CD4-positive, CD25-positive, alpha-beta regulatory T cell (primary cell): ENCODE results near the gene DTNB. TPM values are rescaled to one million over a fixed set of nuclear protein-coding genes. Genes with fewer than 3 reads are reported as not detected.
A peak's percentile ranks its signal among the peaks of the same experiment; 100 is the strongest.
"Not testable (repeated sequence)": the region's sequence is repeated elsewhere in the genome, so short reads cannot be mapped to it uniquely, and the experiment has no call there.

Source experiments
- ATAC-seq, 2 donors: fragments of 150-1000 bp; cut with Tn5 transposase; one replicate each; pipeline ENCODE4 v1.10.0; 2021; ENCODE audit warnings: low read depth in 2 of 2, moderate number of reproducible peaks in 2 of 2, moderate library complexity in 1 of 2
- DNase-seq, 3 donors: peaks; one replicate each; pipeline versions ENCODE4 v3.0.0 to v3.0.0-alpha.2; 2012 to 2022; ENCODE audit warnings: mixed read lengths in 1 of 3
- H3K27ac ChIP-seq: one replicate; pipeline ENCODE4 v1.7.0; 2013; ENCODE audit warnings: mild to moderate bottlenecking, low read length; ENCODE audit not compliant: insufficient read depth, poor library complexity, severe bottlenecking
- H3K27me3 ChIP-seq: one replicate; pipeline ENCODE4 v1.7.0; 2013; ENCODE audit warnings: low read length; ENCODE audit not compliant: control insufficient read depth, insufficient read depth
- H3K36me3 ChIP-seq: one replicate; pipeline ENCODE4 v1.7.0; 2013; ENCODE audit warnings: mild to moderate bottlenecking, low read length, moderate library complexity; ENCODE audit not compliant: control insufficient read depth, insufficient read depth
- H3K4me1 ChIP-seq: 2 replicates; pipeline ENCODE4 v1.7.0; 2013; ENCODE audit warnings: mild to moderate bottlenecking, low read length; ENCODE audit not compliant: insufficient read depth, control insufficient read depth, poor library complexity, severe bottlenecking
- H3K4me3 ChIP-seq: one replicate; pipeline ENCODE4 v1.7.0; 2013; ENCODE audit warnings: low read depth, mild to moderate bottlenecking, low read length, moderate library complexity
- H3K9me3 ChIP-seq, 2 experiments: 1 replicate in 1 of 2; 2 replicates in 1 of 2; pipeline ENCODE4 v1.7.0; 2013; ENCODE audit warnings: low read length in 2 of 2, mild to moderate bottlenecking in 1 of 2, moderate library complexity in 1 of 2; ENCODE audit not compliant: control insufficient read depth in 2 of 2
- H3K27ac Mint-ChIP-seq, 3 donors: one replicate each; pipeline ENCODE4 v1.8.0; 2020 to 2022; ENCODE audit warnings: mild to moderate bottlenecking in 3 of 3, mixed read lengths in 3 of 3, moderate library complexity in 2 of 3
- H3K27me3 Mint-ChIP-seq: one replicate; pipeline ENCODE4 v1.8.0; 2022; ENCODE audit warnings: mild to moderate bottlenecking, mixed read lengths
- H3K36me3 Mint-ChIP-seq: one replicate; pipeline ENCODE4 v1.8.0; 2020; ENCODE audit warnings: mixed read lengths
- H3K4me1 Mint-ChIP-seq, 4 donors: one replicate each; pipeline ENCODE4 v1.8.0; 2020 to 2022; ENCODE audit warnings: mixed read lengths in 4 of 4, mild to moderate bottlenecking in 1 of 4
- H3K4me3 Mint-ChIP-seq, 4 donors: one replicate each; pipeline ENCODE4 v1.8.0; 2020 to 2022; ENCODE audit warnings: mild to moderate bottlenecking in 4 of 4, mixed read lengths in 4 of 4, moderate library complexity in 3 of 4
- H3K9me3 Mint-ChIP-seq, 7 donors: one replicate each; pipeline ENCODE4 v1.8.0; 2020 to 2022; ENCODE audit warnings: mixed read lengths in 7 of 7, mild to moderate bottlenecking in 3 of 7, moderate library complexity in 2 of 7
- polyA plus RNA-seq, 4 donors: library from polyadenylated mRNA; unstranded; fragments of 300-500 nt; fragmentation: Illumina TruSeq; gene quantifications; one replicate each; pipeline ENCODE4 v1.2.3, GENCODE V29; 2021
- total RNA-seq: library from RNA; stranded (reverse); gene quantifications from one replicate; pipeline ENCODE4 v1.2.3, GENCODE V29; 2022

Gene DTNB
- total and polyA plus RNA-seq, 5 donors from 2014 or later: 11.5 to 50.1 (median 15.0) TPM

- peak overlapping the region in 1 of 3 donors; percentile 32 for H3K27ac Mint-ChIP-seq
- no peak for ATAC-seq
- no peaks in the 10 kb centered on the region for H3K36me3 ChIP-seq
- H3K36me3 Mint-ChIP-seq: peaks cover 20% of the 10 kb centered on the region
- no peak overlapping the region for H3K27ac ChIP-seq
- no peak overlapping the region for H3K4me3 Mint-ChIP-seq
- DNase-seq: no peak
- H3K27me3 Mint-ChIP-seq: no peaks in the 10 kb centered on the region
- H3K4me1 Mint-ChIP-seq: peaks cover 15 to 25% (median 17%) of the 10 kb centered on the region in 4 donors
- H3K4me1 ChIP-seq: peaks cover 3% of the 10 kb centered on the region
- H3K4me3 ChIP-seq: no peak overlapping the region
- no peaks in the 10 kb centered on the region for H3K27me3 ChIP-seq
- no peaks in the 10 kb centered on the region for H3K9me3 ChIP-seq
- peaks cover 0 to 3% (median 0%) of the 10 kb centered on the region in 7 donors for H3K9me3 Mint-ChIP-seq
These were observed 267.6 kb downstream of the DTNB start for GRCh38 chr2:25405611-25406295.

DNA sequence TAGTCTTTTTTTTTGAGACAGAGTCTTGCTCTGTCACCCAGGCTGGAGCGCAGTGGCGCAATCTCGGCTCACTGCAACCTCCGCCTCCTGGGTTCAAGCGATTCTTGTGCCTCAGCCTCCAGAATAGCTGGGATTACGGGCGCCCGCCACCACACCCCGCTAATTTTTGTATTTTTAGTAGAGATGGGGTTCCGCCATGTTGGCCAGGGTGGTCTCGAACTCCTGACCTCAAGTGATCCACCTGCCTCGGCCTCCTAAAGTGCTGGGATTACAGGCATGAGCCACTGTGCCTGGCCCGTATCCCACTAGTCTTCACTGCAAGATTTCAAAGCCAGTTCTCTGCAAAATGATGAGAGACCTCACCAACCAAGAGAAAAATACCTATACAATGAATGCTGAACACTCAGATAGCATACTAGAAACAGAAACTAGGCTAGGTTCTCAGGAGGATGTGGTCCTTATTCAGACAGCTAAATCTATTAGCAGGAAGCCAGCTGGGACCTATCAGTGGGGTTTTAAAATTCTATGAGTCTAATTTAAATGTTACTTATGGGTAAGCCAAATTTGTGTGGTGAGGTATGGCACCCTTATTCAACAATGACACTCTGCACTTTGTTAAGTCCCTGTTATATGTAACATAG, 270.1 kb downstream of the DTNB start:
- H3K36me3 Mint-ChIP-seq: peaks cover 20% of the 10 kb centered on the region
- H3K27me3 ChIP-seq, H3K9me3 ChIP-seq, H3K4me1 ChIP-seq, H3K27ac ChIP-seq, H3K27me3 Mint-ChIP-seq, H3K9me3 Mint-ChIP-seq, H3K4me3 ChIP-seq, H3K36me3 ChIP-seq: not testable (repeated sequence)
- H3K4me1 Mint-ChIP-seq: peaks cover 15 to 25% (median 19%) of the 10 kb centered on the region in 4 donors
- ATAC-seq (peak; percentile 77 to 82), DNase-seq (peak in 2 of 3 donors; percentile 41 to 82)
- peak overlapping the region; percentile 59 to 69 (median 67) for H3K27ac Mint-ChIP-seq
- peak overlapping the region in 2 of 4 donors; percentile 23 to 62 for H3K4me3 Mint-ChIP-seq

GRCh38 chr2:25402477-25402876, 270.9 kb downstream of the DTNB start:
- H3K9me3 Mint-ChIP-seq: peaks cover 0 to 3% (median 0%) of the 10 kb centered on the region in 7 donors
- no peak overlapping the region for H3K27ac ChIP-seq

GRCh38 chr2:25401307-25402026, 271.9 kb downstream of the DTNB start:
- DNase-seq (no peak), ATAC-seq (no peak)
- Histone ChIP-seq H3K27ac (no peak overlapping the region), H3K4me3 (no peak overlapping the region), H3K27me3 (no peaks in the 10 kb centered on the region), H3K4me1 (peaks cover 3% of the 10 kb centered on the region), H3K9me3 (no peaks in the 10 kb centered on the region), H3K36me3 (no peaks in the 10 kb centered on the region)
- H3K36me3 Mint-ChIP-seq: peaks cover 16% of the 10 kb centered on the region
- H3K4me3 Mint-ChIP-seq: no peak overlapping the region
- no peaks in the 10 kb centered on the region for H3K27me3 Mint-ChIP-seq
- H3K9me3 Mint-ChIP-seq: peaks cover 0 to 3% (median 0%) of the 10 kb centered on the region in 7 donors
- H3K4me1 Mint-ChIP-seq: peaks cover 15 to 25% (median 19%) of the 10 kb centered on the region in 4 donors
- no peak overlapping the region for H3K27ac Mint-ChIP-seq

More at GRCh38 chr2:25402477-25402876, 270.9 kb downstream of the DTNB start:
- H3K27me3 Mint-ChIP-seq: no peaks in the 10 kb centered on the region
- Histone ChIP-seq H3K4me1 (peaks cover 3% of the 10 kb centered on the region), H3K36me3 (no peaks in the 10 kb centered on the region), H3K27me3 (no peaks in the 10 kb centered on the region), H3K9me3 (no peaks in the 10 kb centered on the region), H3K4me3 (no peak overlapping the region)
- H3K4me1 Mint-ChIP-seq: peaks cover 15 to 25% (median 19%) of the 10 kb centered on the region in 4 donors
- peaks cover 23% of the 10 kb centered on the region for H3K36me3 Mint-ChIP-seq
- peak overlapping the region in 1 of 3 donors; percentile 60 for H3K27ac Mint-ChIP-seq
- peak overlapping the region in 1 of 4 donors; percentile 58 for H3K4me3 Mint-ChIP-seq
- ATAC-seq (no peak), DNase-seq (peak in 1 of 3 donors; percentile 50)

GRCh38 chr2:25400576-25401216, 272.7 kb downstream of the DTNB start:
- H3K4me1 ChIP-seq: peaks cover 3% of the 10 kb centered on the region
- no peaks in the 10 kb centered on the region for H3K9me3 ChIP-seq
- Mint-ChIP-seq H3K27ac (no peak overlapping the region), H3K9me3 (peaks cover 0 to 3% (median 0%) of the 10 kb centered on the region in 7 donors), H3K27me3 (no peaks in the 10 kb centered on the region), H3K4me1 (peaks cover 15 to 25% (median 19%) of the 10 kb centered on the region in 4 donors), H3K36me3 (peaks cover 11% of the 10 kb centered on the region), H3K4me3 (no peak overlapping the region)
- H3K36me3 ChIP-seq: no peaks in the 10 kb centered on the region
- H3K4me3 ChIP-seq: no peak overlapping the region
- H3K27ac ChIP-seq: no peak overlapping the region
- ATAC-seq (no peak), DNase-seq (no peak)
- H3K27me3 ChIP-seq: no peaks in the 10 kb centered on the region

GRCh38 chr2:25400169-25400568, 273.2 kb downstream of the DTNB start:
- H3K27me3 ChIP-seq: no peaks in the 10 kb centered on the region
- Mint-ChIP-seq H3K4me1 (peaks cover 15 to 25% (median 19%) of the 10 kb centered on the region in 4 donors), H3K27me3 (no peaks in the 10 kb centered on the region), H3K27ac (no peak overlapping the region), H3K9me3 (peaks cover 0 to 3% (median 0%) of the 10 kb centered on the region in 7 donors), H3K4me3 (no peak overlapping the region), H3K36me3 (peaks cover 9% of the 10 kb centered on the region)
- no peaks in the 10 kb centered on the region for H3K9me3 ChIP-seq
- ATAC-seq: no peak
- no peak overlapping the region for H3K27ac ChIP-seq
- H3K4me1 ChIP-seq: peaks cover 3% of the 10 kb centered on the region
- no peak for DNase-seq
- no peaks in the 10 kb centered on the region for H3K36me3 ChIP-seq
- H3K4me3 ChIP-seq: no peak overlapping the region

GRCh38 chr2:25398534-25398933, 274.8 kb downstream of the DTNB start:
- Histone ChIP-seq H3K4me3 (no peak overlapping the region), H3K36me3 (no peaks in the 10 kb centered on the region), H3K27me3 (no peaks in the 10 kb centered on the region), H3K4me1 (peaks cover 3% of the 10 kb centered on the region), H3K9me3 (no peaks in the 10 kb centered on the region), H3K27ac (no peak overlapping the region)
- ATAC-seq (no peak), DNase-seq (no peak)
- Mint-ChIP-seq H3K27me3 (no peaks in the 10 kb centered on the region), H3K4me3 (no peak overlapping the region), H3K36me3 (peaks cover 9% of the 10 kb centered on the region), H3K27ac (no peak overlapping the region), H3K4me1 (peaks cover 11 to 18% (median 15%) of the 10 kb centered on the region in 4 donors), H3K9me3 (no peaks in the 10 kb centered on the region)
